GM21528 (cell line): ENCODE data around the gene ASB9.

ENCODE experiments used
- ATAC-seq: cut with Tn5 transposase; IDR thresholded peaks from one replicate; pipeline ENCODE4 v1.9.1; 2021; ENCODE audit warnings: mild to moderate bottlenecking, moderate library complexity; ENCODE audit not compliant: unreplicated experiment, low FRiP score

Gene ASB9

DNA sequence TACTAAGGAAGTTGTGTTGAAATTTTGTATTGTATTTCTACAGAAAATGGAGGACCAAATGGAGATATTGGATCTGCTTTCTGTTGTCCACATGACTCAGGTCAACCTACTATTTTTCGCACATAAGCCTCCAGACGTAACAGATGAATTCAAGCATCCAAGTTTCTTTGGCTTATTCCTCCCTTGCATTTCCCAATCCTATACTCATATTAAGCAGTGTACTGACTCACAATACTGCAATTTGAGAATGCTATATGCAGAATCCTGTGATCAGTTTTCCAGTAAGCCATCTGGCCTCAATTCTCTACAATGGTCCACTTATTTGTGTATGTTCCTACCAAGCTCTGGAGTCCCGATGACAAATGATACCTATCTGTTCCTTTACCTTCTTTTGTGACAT lies 75.7 kb downstream of the ASB9 start:
- ATAC-seq = no peak
